NCI-H2171 (cell line): ENCODE results near the gene TULP4.

ENCODE experiments used
- DNase-seq: peaks from one replicate; lab custom pipeline; 2025; lab: John Stamatoyannopoulos, UW

The TULP4 gene

GRCh38 chr6:158358450-158359077 lies 46.3 kb downstream of the TULP4 start:
- no peak for DNase-seq

GRCh38 chr6:158361068-158361467 lies 48.8 kb downstream of the TULP4 start:
- no peak for DNase-seq

GRCh38 chr6:158361961-158362669 lies 49.9 kb downstream of the TULP4 start:
- DNase-seq, result no peak

GRCh38 chr6:158366363-158366762 lies 54.1 kb downstream of the TULP4 start:
- no peak for DNase-seq

GRCh38 chr6:158367816-158368215 lies 55.6 kb downstream of the TULP4 start:
- no peak for DNase-seq

- DNase-seq, result no peak
These were observed 57.0 kb downstream of the TULP4 start for GRCh38 chr6:158369241-158369640.

- no peak for DNase-seq
These were observed 58.5 kb downstream of the TULP4 start for GRCh38 chr6:158370805-158371204.

GRCh38 chr6:158371261-158371660 lies 59.0 kb downstream of the TULP4 start:
- no peak for DNase-seq

GRCh38 chr6:158372574-158372973 lies 60.3 kb downstream of the TULP4 start:
- DNase-seq, result no peak

GRCh38 chr6:158373214-158373613 lies 60.9 kb downstream of the TULP4 start:
- no peak for DNase-seq

GRCh38 chr6:158374020-158374419 lies 61.8 kb downstream of the TULP4 start:
- no peak for DNase-seq

- DNase-seq, result peak; percentile 46
These were observed 64.4 kb downstream of the TULP4 start for GRCh38 chr6:158376631-158377081.

- DNase-seq, result no peak
These were observed 65.6 kb downstream of the TULP4 start for GRCh38 chr6:158377860-158378259.

GRCh38 chr6:158379336-158379735 lies 67.1 kb downstream of the TULP4 start:
- no peak for DNase-seq

- no peak for DNase-seq
These were observed 68.9 kb downstream of the TULP4 start for GRCh38 chr6:158381214-158381613.

GRCh38 chr6:158382491-158382890 lies 70.2 kb downstream of the TULP4 start:
- DNase-seq, result no peak

- no peak for DNase-seq
These were observed 70.8 kb downstream of the TULP4 start for GRCh38 chr6:158383057-158383456.

- DNase-seq, result no peak
These were observed 71.3 kb downstream of the TULP4 start for GRCh38 chr6:158383542-158383941.

GRCh38 chr6:158384671-158385110 lies 72.4 kb downstream of the TULP4 start:
- no peak for DNase-seq

GRCh38 chr6:158387036-158387435 lies 74.8 kb downstream of the TULP4 start:
- DNase-seq, result no peak

- no peak for DNase-seq
These were observed 75.3 kb downstream of the TULP4 start for GRCh38 chr6:158387578-158387977.

GRCh38 chr6:158388727-158389126 lies 76.5 kb downstream of the TULP4 start:
- no peak for DNase-seq

- DNase-seq, result no peak
These were observed 77.1 kb downstream of the TULP4 start for GRCh38 chr6:158389193-158389919.
